Neural cell (in vitro differentiated cells): Measurements from ENCODE around the gene DNAJA1. TPM values are rescaled to one million over a fixed set of nuclear protein-coding genes. Genes with fewer than 3 reads are reported as not detected.
A peak's percentile ranks its signal among the peaks of the same experiment; 100 is the strongest.

Source experiments
- H2AFZ ChIP-seq: fragments of 200-600, 300-800 bp; sonication (generic), shearing (Covaris generic); 2 replicates; pipeline ENCODE4 v1.6.0; 2014; ENCODE audit warnings: low read depth, mild to moderate bottlenecking, antibody characterized with exemption, low read length, moderate library complexity
- H3F3A ChIP-seq: fragments of 200-600 bp; shearing (Covaris generic); 2 replicates; pipeline ENCODE4 v1.6.1; 2016; ENCODE audit warnings: mild to moderate bottlenecking, moderate library complexity, mixed read lengths, antibody characterized with exemption, low read length; ENCODE audit not compliant: insufficient read depth, poor library complexity, severe bottlenecking
- H3K27ac ChIP-seq: fragments of 200-600, 300-800 bp; sonication (generic), shearing (Covaris generic); 2 replicates; pipeline ENCODE4 v1.5.1; 2014; ENCODE audit warnings: mild to moderate bottlenecking, low read length, moderate library complexity
- H3K27me3 ChIP-seq: fragments of 300-800, 200-600 bp; sonication (generic), shearing (Covaris generic); 2 replicates; pipeline ENCODE4 v1.6.0; 2014; ENCODE audit warnings: mild to moderate bottlenecking, low read depth, low read length, moderate library complexity; ENCODE audit not compliant: insufficient read depth
- H3K36me3 ChIP-seq: fragments of 300-800, 200-600 bp; sonication (generic), shearing (Covaris generic); 2 replicates; pipeline ENCODE4 v1.5.1; 2014; ENCODE audit warnings: mild to moderate bottlenecking, antibody characterized with exemption, low read length, moderate library complexity; ENCODE audit not compliant: insufficient read depth
- H3K4me2 ChIP-seq: fragments of 300-800, 200-600 bp; sonication (generic), shearing (Covaris generic); 2 replicates; pipeline ENCODE4 v1.6.0; 2014; ENCODE audit warnings: mild to moderate bottlenecking, low read length
- H3K4me3 ChIP-seq: fragments of 300-800, 200-600 bp; sonication (generic), shearing (Covaris generic); 2 replicates; pipeline ENCODE4 v1.5.1; 2014; ENCODE audit warnings: mild to moderate bottlenecking, low read length, moderate library complexity
- H3K79me2 ChIP-seq: fragments of 200-600 bp; shearing (Covaris generic); replicated peaks from 2 replicates; pipeline ENCODE4 v1.6.0; 2014; ENCODE audit warnings: mild to moderate bottlenecking, low read length, moderate library complexity; ENCODE audit not compliant: insufficient read depth
- H3K9ac ChIP-seq: fragments of 300-800, 200-600 bp; sonication (generic), shearing (Covaris generic); 2 replicates; pipeline ENCODE4 v1.6.1; 2016; ENCODE audit warnings: mild to moderate bottlenecking, low read length, mixed read lengths
- H3K9me2 ChIP-seq: fragments of 200-600 bp; shearing (Covaris generic); 2 replicates; pipeline ENCODE4 v1.6.1; 2016; ENCODE audit warnings: mild to moderate bottlenecking, low read length, mixed read lengths; ENCODE audit not compliant: insufficient read depth
- H3K9me3 ChIP-seq: fragments of 200-600, 300-800 bp; sonication (generic), shearing (Covaris generic); 2 replicates; pipeline ENCODE4 v1.6.1; 2016; ENCODE audit warnings: mild to moderate bottlenecking, mixed run types, low read length, moderate library complexity, mixed read lengths
- H4K20me1 ChIP-seq: fragments of 200-600 bp; shearing (Covaris generic); 2 replicates; pipeline ENCODE4 v1.6.1; 2016; ENCODE audit warnings: mild to moderate bottlenecking, mixed run types; ENCODE audit not compliant: insufficient read depth
- EP300 ChIP-seq: fragments of 450-650 bp; conservative IDR thresholded peaks from 2 replicates; pipeline ENCODE4 v1.6.1; 2014; ENCODE audit warnings: antibody characterized with exemption, mild to moderate bottlenecking, moderate library complexity; ENCODE audit not compliant: poor library complexity, severe bottlenecking
- EZH2 ChIP-seq: fragments of 200-600, 300-800 bp; shearing (Covaris generic), sonication (generic); IDR thresholded peaks from 2 replicates; pipeline ENCODE4 v1.6.1; 2014; ENCODE audit warnings: antibody characterized with exemption, low read length, borderline replicate concordance, mild to moderate bottlenecking; ENCODE audit not compliant: insufficient read depth, poor library complexity, severe bottlenecking
- MXI1 ChIP-seq: fragments of 450-650 bp; conservative IDR thresholded peaks from 2 replicates; pipeline ENCODE4 v1.6.1; 2014; ENCODE audit warnings: antibody characterized with exemption, mild to moderate bottlenecking; ENCODE audit not compliant: poor library complexity, severe bottlenecking
- POLR2AphosphoS5 ChIP-seq: IDR thresholded peaks from 2 replicates; pipeline ENCODE4 v1.6.1; 2012
- RAD21 ChIP-seq: fragments of 450-650 bp; conservative IDR thresholded peaks from 2 replicates; pipeline ENCODE4 v1.6.1; 2014; ENCODE audit warnings: antibody characterized with exemption, mild to moderate bottlenecking, moderate library complexity
- SMC3 ChIP-seq: fragments of 450-650 bp; conservative IDR thresholded peaks from 2 replicates; pipeline ENCODE4 v1.6.1; 2014; ENCODE audit warnings: antibody characterized with exemption, mild to moderate bottlenecking, moderate library complexity; ENCODE audit not compliant: poor library complexity
- TAF1 ChIP-seq: IDR thresholded peaks from 2 replicates; pipeline ENCODE4 v1.6.1; 2012; ENCODE audit warnings: low read depth
- polyA plus RNA-seq: library from polyadenylated mRNA; depleted of rRNA; stranded (reverse); fragments of >200 nt; gene quantifications from 2 replicates; pipeline ENCODE4 v1.2.3, GENCODE V29; 2014
- TF ChIP-seq, protein P1 (sequence below): fragments of 450-650 bp; IDR thresholded peaks from 2 replicates; pipeline ENCODE4 v1.5.1; 2014; ENCODE audit warnings: antibody characterized with exemption, mild to moderate bottlenecking, moderate library complexity; ENCODE audit not compliant: poor library complexity, severe bottlenecking
- TF ChIP-seq, protein P2 (sequence below): IDR thresholded peaks from 2 replicates; pipeline ENCODE4 v1.6.1; 2012; ENCODE audit warnings: borderline replicate concordance

DNAJA1 gene
- polyA plus RNA-seq, 1 donor from 2014 or later = 547 TPM

DNA sequence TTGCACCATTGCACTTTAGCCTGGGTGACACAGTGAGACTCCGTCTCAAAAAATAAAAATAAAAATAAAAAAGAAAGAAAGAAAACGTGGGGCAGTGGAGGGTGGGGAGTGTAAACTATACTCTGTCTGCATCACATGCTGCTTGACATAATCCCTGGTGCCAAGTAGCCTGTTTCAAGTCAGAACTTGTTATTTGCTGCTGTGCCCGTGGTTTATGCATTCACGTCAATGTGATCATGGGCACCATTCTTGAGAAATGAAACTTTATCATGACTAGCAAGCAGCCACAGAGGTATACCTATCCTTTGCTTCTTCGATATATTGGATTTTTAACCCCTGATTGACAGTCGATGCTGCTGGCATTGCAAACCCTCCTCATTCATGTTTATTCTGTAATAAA is 55.5 kb downstream of the DNAJA1 start:
- H3K4me3 ChIP-seq = no peak overlapping the region
- H3K9ac ChIP-seq = no peak overlapping the region
- H3K4me2 ChIP-seq = no peak overlapping the region

DNA sequence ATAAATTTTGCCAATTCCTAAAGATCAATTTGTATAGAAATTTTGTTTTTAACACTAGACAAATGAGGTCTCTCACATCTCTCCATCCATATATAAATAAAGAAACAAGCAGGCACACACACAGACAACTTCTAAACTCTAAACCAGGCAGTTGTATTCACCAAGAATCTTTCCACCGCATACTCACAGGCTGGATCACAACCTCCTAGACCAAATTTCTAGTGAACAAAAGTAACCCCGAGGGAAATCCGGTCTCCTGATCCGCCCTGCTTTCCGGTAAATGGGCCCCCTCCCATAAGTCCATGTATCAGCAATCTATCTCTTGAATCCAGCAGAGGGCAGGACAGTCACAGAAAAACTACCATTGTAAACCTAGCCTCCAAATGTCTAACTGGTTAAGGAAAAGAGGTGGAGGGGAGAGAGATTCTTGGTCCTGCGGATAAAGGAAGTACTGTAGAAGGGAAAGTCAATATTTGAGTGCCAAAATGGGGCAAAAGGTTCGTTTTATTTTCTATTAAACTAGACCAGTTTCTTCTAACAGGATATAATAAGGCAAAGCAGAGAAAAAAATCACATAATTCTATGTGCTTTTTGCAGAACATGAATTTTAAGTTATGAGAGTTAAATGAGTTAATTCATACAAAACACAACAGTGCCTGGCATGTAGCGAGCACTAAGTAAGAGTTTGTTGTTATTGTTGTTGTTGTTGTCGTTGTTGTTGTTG is 56.2 kb downstream of the DNAJA1 start:
- Histone ChIP-seq H3F3A (no peaks in the 10 kb centered on the region), H3K36me3 (no peaks in the 10 kb centered on the region), H4K20me1 (no peaks in the 10 kb centered on the region), H3K9me2 (no peaks in the 10 kb centered on the region), H3K4me3 (no peak overlapping the region), H3K79me2 (peaks cover 1% of the 10 kb centered on the region), H3K27me3 (no peaks in the 10 kb centered on the region), H3K9ac (no peak overlapping the region), H3K4me2 (no peak overlapping the region), H3K9me3 (no peaks in the 10 kb centered on the region), H3K27ac (no peak overlapping the region), H2AFZ (no peak overlapping the region)
- TF ChIP-seq RAD21 = peak; percentile 92
- no peak for TF ChIP-seq EP300
- no peak for TF ChIP-seq EZH2
- TF ChIP-seq, protein P1, sequence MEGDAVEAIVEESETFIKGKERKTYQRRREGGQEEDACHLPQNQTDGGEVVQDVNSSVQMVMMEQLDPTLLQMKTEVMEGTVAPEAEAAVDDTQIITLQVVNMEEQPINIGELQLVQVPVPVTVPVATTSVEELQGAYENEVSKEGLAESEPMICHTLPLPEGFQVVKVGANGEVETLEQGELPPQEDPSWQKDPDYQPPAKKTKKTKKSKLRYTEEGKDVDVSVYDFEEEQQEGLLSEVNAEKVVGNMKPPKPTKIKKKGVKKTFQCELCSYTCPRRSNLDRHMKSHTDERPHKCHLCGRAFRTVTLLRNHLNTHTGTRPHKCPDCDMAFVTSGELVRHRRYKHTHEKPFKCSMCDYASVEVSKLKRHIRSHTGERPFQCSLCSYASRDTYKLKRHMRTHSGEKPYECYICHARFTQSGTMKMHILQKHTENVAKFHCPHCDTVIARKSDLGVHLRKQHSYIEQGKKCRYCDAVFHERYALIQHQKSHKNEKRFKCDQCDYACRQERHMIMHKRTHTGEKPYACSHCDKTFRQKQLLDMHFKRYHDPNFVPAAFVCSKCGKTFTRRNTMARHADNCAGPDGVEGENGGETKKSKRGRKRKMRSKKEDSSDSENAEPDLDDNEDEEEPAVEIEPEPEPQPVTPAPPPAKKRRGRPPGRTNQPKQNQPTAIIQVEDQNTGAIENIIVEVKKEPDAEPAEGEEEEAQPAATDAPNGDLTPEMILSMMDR = peak; percentile 92
- TF ChIP-seq MXI1 = no peak
- peak; percentile 89 for TF ChIP-seq SMC3
- TF ChIP-seq POLR2AphosphoS5 = no peak
- TF ChIP-seq, protein P2, sequence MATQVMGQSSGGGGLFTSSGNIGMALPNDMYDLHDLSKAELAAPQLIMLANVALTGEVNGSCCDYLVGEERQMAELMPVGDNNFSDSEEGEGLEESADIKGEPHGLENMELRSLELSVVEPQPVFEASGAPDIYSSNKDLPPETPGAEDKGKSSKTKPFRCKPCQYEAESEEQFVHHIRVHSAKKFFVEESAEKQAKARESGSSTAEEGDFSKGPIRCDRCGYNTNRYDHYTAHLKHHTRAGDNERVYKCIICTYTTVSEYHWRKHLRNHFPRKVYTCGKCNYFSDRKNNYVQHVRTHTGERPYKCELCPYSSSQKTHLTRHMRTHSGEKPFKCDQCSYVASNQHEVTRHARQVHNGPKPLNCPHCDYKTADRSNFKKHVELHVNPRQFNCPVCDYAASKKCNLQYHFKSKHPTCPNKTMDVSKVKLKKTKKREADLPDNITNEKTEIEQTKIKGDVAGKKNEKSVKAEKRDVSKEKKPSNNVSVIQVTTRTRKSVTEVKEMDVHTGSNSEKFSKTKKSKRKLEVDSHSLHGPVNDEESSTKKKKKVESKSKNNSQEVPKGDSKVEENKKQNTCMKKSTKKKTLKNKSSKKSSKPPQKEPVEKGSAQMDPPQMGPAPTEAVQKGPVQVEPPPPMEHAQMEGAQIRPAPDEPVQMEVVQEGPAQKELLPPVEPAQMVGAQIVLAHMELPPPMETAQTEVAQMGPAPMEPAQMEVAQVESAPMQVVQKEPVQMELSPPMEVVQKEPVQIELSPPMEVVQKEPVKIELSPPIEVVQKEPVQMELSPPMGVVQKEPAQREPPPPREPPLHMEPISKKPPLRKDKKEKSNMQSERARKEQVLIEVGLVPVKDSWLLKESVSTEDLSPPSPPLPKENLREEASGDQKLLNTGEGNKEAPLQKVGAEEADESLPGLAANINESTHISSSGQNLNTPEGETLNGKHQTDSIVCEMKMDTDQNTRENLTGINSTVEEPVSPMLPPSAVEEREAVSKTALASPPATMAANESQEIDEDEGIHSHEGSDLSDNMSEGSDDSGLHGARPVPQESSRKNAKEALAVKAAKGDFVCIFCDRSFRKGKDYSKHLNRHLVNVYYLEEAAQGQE = no peak

More for the DNA sequence above, 55.5 kb downstream of the DNAJA1 start:
- H3K36me3 ChIP-seq = no peaks in the 10 kb centered on the region
- H3F3A ChIP-seq = no peaks in the 10 kb centered on the region
- peaks cover 9% of the 10 kb centered on the region for H3K79me2 ChIP-seq
- H3K27ac ChIP-seq = no peak overlapping the region
- TF ChIP-seq MXI1 = no peak
- no peak for TF ChIP-seq TAF1
- TF ChIP-seq SMC3 = no peak
- no peak for TF ChIP-seq EP300
- TF ChIP-seq, protein P1 = no peak
- TF ChIP-seq, protein P2 = no peak
- no peak for TF ChIP-seq EZH2
- TF ChIP-seq RAD21 = no peak
- no peak for TF ChIP-seq POLR2AphosphoS5
- H3K9me3 ChIP-seq = no peaks in the 10 kb centered on the region
- no peak overlapping the region for H2AFZ ChIP-seq
- H4K20me1 ChIP-seq = no peaks in the 10 kb centered on the region
- no peaks in the 10 kb centered on the region for H3K9me2 ChIP-seq
- no peaks in the 10 kb centered on the region for H3K27me3 ChIP-seq
